ENCODE results near the gene ITPR1. TPM values are rescaled to one million over a fixed set of nuclear protein-coding genes. Genes with fewer than 3 reads are reported as not detected.

The ITPR1 gene
- total and polyA plus RNA-seq, 3 experiments from 2014 or later: 14.9 to 85.8 (median 82.6) TPM

GRCh38 chr3:4855676-4856075 is 362.5 kb downstream of the ITPR1 start:
- POLR2A ChIA-PET: no interaction called here
- Histone ChIP-seq H3K36me3 (ENCODE audit: insufficient read depth, low read length) (no peaks in the 10 kb centered on the region), H3K27me3 (ENCODE audit: insufficient read depth, low read length, poor library complexity, severe bottlenecking) (no peaks in the 10 kb centered on the region), H3K4me1 (ENCODE audit: insufficient read depth, low read length) (peaks cover 18% of the 10 kb centered on the region), H3K9me3 (ENCODE audit: low read length) (no peaks in the 10 kb centered on the region), H3K27ac (ENCODE audit: low read depth, low read length) (no peak overlapping the region), H3K4me3 (ENCODE audit: low read length) (no peak overlapping the region)
- H3K27me3 Mint-ChIP-seq: peaks cover 0 to 2% of the 10 kb centered on the region in 2 donors
- peaks cover 26 to 36% (median 30%) of the 10 kb centered on the region in 3 donors for H3K4me1 Mint-ChIP-seq
- CTCF ChIA-PET: no interaction called here
- no peak for DNase-seq
- peaks cover 0 to 5% (median 4%) of the 10 kb centered on the region in 3 donors for H3K36me3 Mint-ChIP-seq
- H3K4me3 Mint-ChIP-seq: no peak overlapping the region
- peaks cover 0 to 4% (median 0%) of the 10 kb centered on the region in 5 donors for H3K9me3 Mint-ChIP-seq
- H3K27ac Mint-ChIP-seq: peak overlapping the region in 4 of 8 donors; percentile 24 to 77 (median 63)

GRCh38 chr3:4856136-4856535 is 363.0 kb downstream of the ITPR1 start:
- DNase-seq: no peak
- peaks cover 14% of the 10 kb centered on the region for H3K4me1 ChIP-seq (ENCODE audit: insufficient read depth, low read length)
- H3K9me3 ChIP-seq (ENCODE audit: low read length): no peaks in the 10 kb centered on the region
- peaks cover 22 to 31% (median 25%) of the 10 kb centered on the region in 3 donors for H3K4me1 Mint-ChIP-seq
- ChIA-PET CTCF (no interaction called here), POLR2A (no interaction called here)
- H3K27me3 Mint-ChIP-seq: peaks cover 0 to 2% of the 10 kb centered on the region in 2 donors
- no peaks in the 10 kb centered on the region for H3K27me3 ChIP-seq (ENCODE audit: insufficient read depth, low read length, poor library complexity, severe bottlenecking)
- H3K36me3 ChIP-seq (ENCODE audit: insufficient read depth, low read length): no peaks in the 10 kb centered on the region
- no peak overlapping the region for H3K4me3 Mint-ChIP-seq
- no peak overlapping the region for H3K27ac ChIP-seq (ENCODE audit: low read depth, low read length)
- H3K4me3 ChIP-seq (ENCODE audit: low read length): no peak overlapping the region
- peak overlapping the region in 2 of 8 donors; percentile 69 to 72 for H3K27ac Mint-ChIP-seq
- H3K9me3 Mint-ChIP-seq: peaks cover under 1 to 5% (median 3%) of the 10 kb centered on the region in 5 donors
- peaks cover 1 to 8% (median 4%) of the 10 kb centered on the region in 3 donors for H3K36me3 Mint-ChIP-seq

GRCh38 chr3:4856564-4856963 is 363.4 kb downstream of the ITPR1 start:
- Mint-ChIP-seq H3K27me3 (peaks cover 0 to 2% of the 10 kb centered on the region in 2 donors), H3K4me1 (peaks cover 17 to 27% (median 21%) of the 10 kb centered on the region in 3 donors), H3K9me3 (peaks cover 3 to 9% (median 4%) of the 10 kb centered on the region in 5 donors), H3K4me3 (no peak overlapping the region), H3K27ac (peak overlapping the region in 1 of 8 donors; percentile 34), H3K36me3 (peaks cover 1 to 11% (median 4%) of the 10 kb centered on the region in 3 donors)
- Histone ChIP-seq H3K27ac (ENCODE audit: low read depth, low read length) (no peak overlapping the region), H3K4me3 (ENCODE audit: low read length) (no peak overlapping the region), H3K36me3 (ENCODE audit: insufficient read depth, low read length) (no peaks in the 10 kb centered on the region), H3K4me1 (ENCODE audit: insufficient read depth, low read length) (peaks cover 9% of the 10 kb centered on the region), H3K27me3 (ENCODE audit: insufficient read depth, low read length, poor library complexity, severe bottlenecking) (no peaks in the 10 kb centered on the region), H3K9me3 (ENCODE audit: low read length) (no peaks in the 10 kb centered on the region)
- ChIA-PET POLR2A (interaction anchor here (0.7 kb wide), 1 partner anchor 208 kb away, joined by 4 read pairs; no protein-coding TSS in a partner anchor), CTCF (no interaction called here)
- DNase-seq: no peak

- no peaks in the 10 kb centered on the region for H3K36me3 ChIP-seq (ENCODE audit: insufficient read depth, low read length)
- DNase-seq: no peak
- Mint-ChIP-seq H3K9me3 (peaks cover 6 to 13% (median 8%) of the 10 kb centered on the region in 5 donors), H3K4me3 (no peak overlapping the region), H3K27ac (peak overlapping the region in 1 of 8 donors; percentile 34), H3K4me1 (peaks cover 14 to 24% (median 17%) of the 10 kb centered on the region in 3 donors), H3K27me3 (peaks cover 0 to 2% of the 10 kb centered on the region in 2 donors), H3K36me3 (peaks cover 1 to 15% (median 4%) of the 10 kb centered on the region in 3 donors)
- no peaks in the 10 kb centered on the region for H3K27me3 ChIP-seq (ENCODE audit: insufficient read depth, low read length, poor library complexity, severe bottlenecking)
- H3K9me3 ChIP-seq (ENCODE audit: low read length): no peaks in the 10 kb centered on the region
- peaks cover 8% of the 10 kb centered on the region for H3K4me1 ChIP-seq (ENCODE audit: insufficient read depth, low read length)
- H3K27ac ChIP-seq (ENCODE audit: low read depth, low read length): no peak overlapping the region
- POLR2A ChIA-PET: interaction anchor here (0.7 kb wide), 1 partner anchor 209 kb away, joined by 4 read pairs; no protein-coding TSS in a partner anchor
- CTCF ChIA-PET: no interaction called here
- no peak overlapping the region for H3K4me3 ChIP-seq (ENCODE audit: low read length)
These were observed 363.8 kb downstream of the ITPR1 start for GRCh38 chr3:4856986-4857385.

GRCh38 chr3:4859788-4860187 is 366.6 kb downstream of the ITPR1 start:
- Histone ChIP-seq H3K4me3 (ENCODE audit: low read length) (no peak overlapping the region), H3K4me1 (ENCODE audit: insufficient read depth, low read length) (no peaks in the 10 kb centered on the region), H3K27ac (ENCODE audit: low read depth, low read length) (no peak overlapping the region), H3K27me3 (ENCODE audit: insufficient read depth, low read length, poor library complexity, severe bottlenecking) (no peaks in the 10 kb centered on the region), H3K36me3 (ENCODE audit: insufficient read depth, low read length) (no peaks in the 10 kb centered on the region), H3K9me3 (ENCODE audit: low read length) (no peaks in the 10 kb centered on the region)
- ChIA-PET POLR2A (interaction anchor here (0.8 to 1.0 kb wide), 2 partner anchors 9 to 38 kb away, joined by 3 read pairs; no protein-coding TSS in a partner anchor), CTCF (no interaction called here)
- Mint-ChIP-seq H3K27ac (no peak overlapping the region), H3K4me3 (no peak overlapping the region), H3K27me3 (peaks cover 0 to 2% of the 10 kb centered on the region in 2 donors), H3K4me1 (peaks cover 0 to 8% (median 6%) of the 10 kb centered on the region in 3 donors), H3K36me3 (peaks cover 4 to 30% (median 4%) of the 10 kb centered on the region in 3 donors), H3K9me3 (peaks cover 9 to 23% (median 16%) of the 10 kb centered on the region in 5 donors)
- DNase-seq: no peak

GRCh38 chr3:4862973-4863372 is 369.8 kb downstream of the ITPR1 start:
- H3K4me1 Mint-ChIP-seq: peaks cover 15 to 20% (median 15%) of the 10 kb centered on the region in 3 donors
- POLR2A ChIA-PET: no interaction called here
- H3K36me3 ChIP-seq (ENCODE audit: insufficient read depth, low read length): no peaks in the 10 kb centered on the region
- CTCF ChIA-PET: no interaction called here
- H3K9me3 ChIP-seq (ENCODE audit: low read length): no peaks in the 10 kb centered on the region
- H3K27ac ChIP-seq (ENCODE audit: low read depth, low read length): no peak overlapping the region
- no peak for DNase-seq
- H3K4me3 Mint-ChIP-seq: no peak overlapping the region
- peaks cover 0 to 30% (median 4%) of the 10 kb centered on the region in 3 donors for H3K36me3 Mint-ChIP-seq
- no peak overlapping the region for H3K4me3 ChIP-seq (ENCODE audit: low read length)
- H3K4me1 ChIP-seq (ENCODE audit: insufficient read depth, low read length): peaks cover 16% of the 10 kb centered on the region
- H3K27ac Mint-ChIP-seq: no peak overlapping the region
- H3K27me3 ChIP-seq (ENCODE audit: insufficient read depth, low read length, poor library complexity, severe bottlenecking): no peaks in the 10 kb centered on the region
- peaks cover 0 to 2% of the 10 kb centered on the region in 2 donors for H3K27me3 Mint-ChIP-seq
- peaks cover 9 to 23% (median 16%) of the 10 kb centered on the region in 5 donors for H3K9me3 Mint-ChIP-seq

GRCh38 chr3:4864503-4864902 is 371.4 kb downstream of the ITPR1 start:
- CTCF ChIA-PET: no interaction called here
- Mint-ChIP-seq H3K27me3 (peaks cover 0 to 4% of the 10 kb centered on the region in 2 donors), H3K9me3 (peaks cover 9 to 23% (median 16%) of the 10 kb centered on the region in 5 donors), H3K36me3 (peaks cover 0 to 30% (median 5%) of the 10 kb centered on the region in 3 donors), H3K4me1 (peaks cover 24 to 28% (median 26%) of the 10 kb centered on the region in 3 donors), H3K4me3 (no peak overlapping the region), H3K27ac (no peak overlapping the region)
- H3K36me3 ChIP-seq (ENCODE audit: insufficient read depth, low read length): no peaks in the 10 kb centered on the region
- peaks cover 25% of the 10 kb centered on the region for H3K4me1 ChIP-seq (ENCODE audit: insufficient read depth, low read length)
- no peaks in the 10 kb centered on the region for H3K27me3 ChIP-seq (ENCODE audit: insufficient read depth, low read length, poor library complexity, severe bottlenecking)
- no peak overlapping the region for H3K4me3 ChIP-seq (ENCODE audit: low read length)
- H3K9me3 ChIP-seq (ENCODE audit: low read length): no peaks in the 10 kb centered on the region
- POLR2A ChIA-PET: no interaction called here
- no peak for DNase-seq
- no peak overlapping the region for H3K27ac ChIP-seq (ENCODE audit: low read depth, low read length)

GRCh38 chr3:4865714-4866113 is 372.6 kb downstream of the ITPR1 start:
- Mint-ChIP-seq H3K36me3 (peaks cover 0 to 26% (median 5%) of the 10 kb centered on the region in 3 donors), H3K27me3 (peaks cover 0 to 4% of the 10 kb centered on the region in 2 donors), H3K9me3 (peaks cover 9 to 19% (median 16%) of the 10 kb centered on the region in 5 donors), H3K27ac (no peak overlapping the region), H3K4me3 (no peak overlapping the region), H3K4me1 (peaks cover 28 to 36% (median 31%) of the 10 kb centered on the region in 3 donors)
- no peak overlapping the region for H3K27ac ChIP-seq (ENCODE audit: low read depth, low read length)
- no peak overlapping the region for H3K4me3 ChIP-seq (ENCODE audit: low read length)
- DNase-seq: no peak
- H3K36me3 ChIP-seq (ENCODE audit: insufficient read depth, low read length): no peaks in the 10 kb centered on the region
- peaks cover 25% of the 10 kb centered on the region for H3K4me1 ChIP-seq (ENCODE audit: insufficient read depth, low read length)
- no peaks in the 10 kb centered on the region for H3K27me3 ChIP-seq (ENCODE audit: insufficient read depth, low read length, poor library complexity, severe bottlenecking)
- no peaks in the 10 kb centered on the region for H3K9me3 ChIP-seq (ENCODE audit: low read length)
- POLR2A ChIA-PET: interaction anchor here (1.3 kb wide), 1 partner anchor 111 kb away, joined by 3 read pairs; no protein-coding TSS in a partner anchor
- CTCF ChIA-PET: no interaction called here

All from CD8-positive, alpha-beta memory T cell (primary cell).